HG02981 (cell line): Measurements from ENCODE around the gene SNX6.
A peak's percentile ranks its signal among the peaks of the same experiment; 100 is the strongest.
"Not testable (repeated sequence)": the region's sequence is repeated elsewhere in the genome, so short reads cannot be mapped to it uniquely, and the experiment has no call there.

Source experiments
- ATAC-seq: cut with Tn5 transposase; IDR thresholded peaks from one replicate; pipeline ENCODE4 v1.9.1; 2021; ENCODE audit warnings: mild to moderate bottlenecking, moderate library complexity; ENCODE audit not compliant: unreplicated experiment

The SNX6 gene

GRCh38 chr14:34629657-34630529, at the start of gene SNX6:
Gene SNX6 (minus strand): TSS chr14:34630148. CDS start chr14:34630116, 32 bp downstream.
- peak; percentile 97 for ATAC-seq

GRCh38 chr14:34678735-34679134, 48.8 kb upstream of the SNX6 start:
- ATAC-seq = no peak

- no peak for ATAC-seq
These were observed 48.4 kb upstream of the SNX6 start for GRCh38 chr14:34678306-34678705.

GRCh38 chr14:34676516-34677211, 46.7 kb upstream of the SNX6 start:
- no peak for ATAC-seq

- no peak for ATAC-seq
These were observed 43.8 kb upstream of the SNX6 start for GRCh38 chr14:34673702-34674101.

GRCh38 chr14:34671716-34672115, 41.8 kb upstream of the SNX6 start:
- no peak for ATAC-seq

GRCh38 chr14:34668111-34668510, 38.2 kb upstream of the SNX6 start:
- ATAC-seq = no peak

- ATAC-seq = no peak
These were observed 37.1 kb upstream of the SNX6 start for GRCh38 chr14:34667007-34667406.

- no peak for ATAC-seq
These were observed 36.0 kb upstream of the SNX6 start for GRCh38 chr14:34665785-34666435.

- no peak for ATAC-seq
These were observed 32.7 kb upstream of the SNX6 start for GRCh38 chr14:34662561-34663088.

- no peak for ATAC-seq
These were observed 30.8 kb upstream of the SNX6 start for GRCh38 chr14:34660796-34661195.

- no peak for ATAC-seq
These were observed 26.0 kb upstream of the SNX6 start for GRCh38 chr14:34655959-34656358.

GRCh38 chr14:34653073-34653472, 23.1 kb upstream of the SNX6 start:
- ATAC-seq = not testable (repeated sequence)

GRCh38 chr14:34652348-34652747, 22.4 kb upstream of the SNX6 start:
- ATAC-seq = not testable (repeated sequence)

- ATAC-seq = no peak
These were observed 21.0 kb upstream of the SNX6 start for GRCh38 chr14:34650786-34651584.

- ATAC-seq = not testable (repeated sequence)
These were observed 20.1 kb upstream of the SNX6 start for GRCh38 chr14:34650006-34650405.

- ATAC-seq = no peak
These were observed 19.4 kb upstream of the SNX6 start for GRCh38 chr14:34649344-34649743.

- no peak for ATAC-seq
These were observed 16.8 kb upstream of the SNX6 start for GRCh38 chr14:34646570-34647255.

- no peak for ATAC-seq
These were observed 13.4 kb upstream of the SNX6 start for GRCh38 chr14:34643361-34643760.

- no peak for ATAC-seq
These were observed 12.6 kb upstream of the SNX6 start for GRCh38 chr14:34642595-34642994.
